ENCODE data around the gene TIGD3. TPM values are rescaled to one million over a fixed set of nuclear protein-coding genes. Genes with fewer than 3 reads are reported as not detected.

The TIGD3 gene
- total and polyA plus RNA-seq, 9 of the 15 experiments (the other 6 are each of a cell fraction or from before 2014, with no cell fraction given): 0.06 to 1.3 (median 0.56) TPM

GRCh38 chr11:65315866-65316226 is 38.7 kb upstream of the TIGD3 start:
- peak overlapping the region; percentile 84 for H3K4me2 ChIP-seq (ENCODE audit: insufficient read depth, low read length)
- FAIRE-seq: no peak
- CTCF ChIA-PET (ENCODE audit: low intra/inter-chr PET ratio): interaction anchor here (0.6 to 3.6 kb wide), 5 partner anchors 14 to 206 kb away, joined by 3 to 91 read pairs (median 6); no protein-coding TSS in a partner anchor
- intact Hi-C loops (cut with micrococcal nuclease): loop anchor here (1.0 to 10.0 kb wide), 5 partner anchors 15 to 201 kb away; partner anchors contain the start of genes TM7SF2 and ZNHIT2
- BruUV-seq (replicated peaks): no TSS peak
- H3K27me3 ChIP-seq (ENCODE audit: control insufficient read depth in 2 of 2, insufficient read depth in 2 of 2, low read length in 2 of 2): no peaks in the 10 kb centered on the region
- H3K4me3 ChIP-seq: peak overlapping the region; percentile 77
- no peak overlapping the region for H3K27ac ChIP-seq (ENCODE audit: extremely low read depth, low read depth, low read length)
- peaks cover 16 to 45% of the 10 kb centered on the region in 2 experiments; a peak in 4 of 5 replicates for H3K4me1 ChIP-seq (replicated peaks in 1 of 2; ENCODE audit: control insufficient read depth in 2 of 2, insufficient read depth in 2 of 2, low read length in 2 of 2)
- POLR2A ChIA-PET: interaction anchor here (0.9 to 3.2 kb wide), 14 partner anchors 11 to 203 kb away, joined by 3 to 21 read pairs (median 4); partner anchors contain the start of genes DPF2, MALAT1, NEAT1 and POLA2
- no peak for DNase-seq (ENCODE audit: extremely low read depth in 1 of 4, low spot score in 3 of 4)
- H3K9me3 ChIP-seq (replicated peaks; ENCODE audit: control insufficient read depth, insufficient read depth, low read depth, low read length): no peaks in the 10 kb centered on the region
- in situ Hi-C loops (cut with MboI): no loop called here
- 6% methylated on average over 8 of the region's 8 CpGs for WGBS (ENCODE audit: insufficient coverage, low coverage, missing lambda C conversion rate)
- H2AFZ ChIP-seq (ENCODE audit: low read depth, low read length): peak overlapping the region; percentile 81; the same call in 1 of the 2 replicates
- H3K9me1 ChIP-seq (ENCODE audit: control insufficient read depth, insufficient read depth, low read length): no peaks in the 10 kb centered on the region
- peak overlapping the region; percentile 61 to 91 for H3K9ac ChIP-seq (ENCODE audit: insufficient read depth in 1 of 2, low read depth in 2 of 2, low read length in 2 of 2)
- ATAC-seq: no peak
- peaks cover 20% of the 10 kb centered on the region; the same call in 2 of the 3 replicates for H3K79me2 ChIP-seq (ENCODE audit: control insufficient read depth, insufficient read depth, low read length)
- no peaks in the 10 kb centered on the region for H4K20me1 ChIP-seq (replicated peaks; ENCODE audit: control insufficient read depth, insufficient read depth, low read length)
- H3K36me3 ChIP-seq (ENCODE audit: control insufficient read depth, insufficient read depth, low read length): peaks cover 5% of the 10 kb centered on the region; the same call in 1 of the 3 replicates
- TF ChIP-seq SMAD2 (IDR thresholded peaks at IDR 0.05; ENCODE audit: low read depth, low read length): no peak
- 0 out of 2 replicates have a peak, but pooled peaks have one; percentile 12 for TF ChIP-seq HDAC2 (IDR thresholded peaks at IDR 0.05)
- no peak for TF ChIP-seq JUNB (CRISPR knock-in tag; conservative IDR thresholded peaks at IDR 0.05)
- TF ChIP-seq, protein P1, sequence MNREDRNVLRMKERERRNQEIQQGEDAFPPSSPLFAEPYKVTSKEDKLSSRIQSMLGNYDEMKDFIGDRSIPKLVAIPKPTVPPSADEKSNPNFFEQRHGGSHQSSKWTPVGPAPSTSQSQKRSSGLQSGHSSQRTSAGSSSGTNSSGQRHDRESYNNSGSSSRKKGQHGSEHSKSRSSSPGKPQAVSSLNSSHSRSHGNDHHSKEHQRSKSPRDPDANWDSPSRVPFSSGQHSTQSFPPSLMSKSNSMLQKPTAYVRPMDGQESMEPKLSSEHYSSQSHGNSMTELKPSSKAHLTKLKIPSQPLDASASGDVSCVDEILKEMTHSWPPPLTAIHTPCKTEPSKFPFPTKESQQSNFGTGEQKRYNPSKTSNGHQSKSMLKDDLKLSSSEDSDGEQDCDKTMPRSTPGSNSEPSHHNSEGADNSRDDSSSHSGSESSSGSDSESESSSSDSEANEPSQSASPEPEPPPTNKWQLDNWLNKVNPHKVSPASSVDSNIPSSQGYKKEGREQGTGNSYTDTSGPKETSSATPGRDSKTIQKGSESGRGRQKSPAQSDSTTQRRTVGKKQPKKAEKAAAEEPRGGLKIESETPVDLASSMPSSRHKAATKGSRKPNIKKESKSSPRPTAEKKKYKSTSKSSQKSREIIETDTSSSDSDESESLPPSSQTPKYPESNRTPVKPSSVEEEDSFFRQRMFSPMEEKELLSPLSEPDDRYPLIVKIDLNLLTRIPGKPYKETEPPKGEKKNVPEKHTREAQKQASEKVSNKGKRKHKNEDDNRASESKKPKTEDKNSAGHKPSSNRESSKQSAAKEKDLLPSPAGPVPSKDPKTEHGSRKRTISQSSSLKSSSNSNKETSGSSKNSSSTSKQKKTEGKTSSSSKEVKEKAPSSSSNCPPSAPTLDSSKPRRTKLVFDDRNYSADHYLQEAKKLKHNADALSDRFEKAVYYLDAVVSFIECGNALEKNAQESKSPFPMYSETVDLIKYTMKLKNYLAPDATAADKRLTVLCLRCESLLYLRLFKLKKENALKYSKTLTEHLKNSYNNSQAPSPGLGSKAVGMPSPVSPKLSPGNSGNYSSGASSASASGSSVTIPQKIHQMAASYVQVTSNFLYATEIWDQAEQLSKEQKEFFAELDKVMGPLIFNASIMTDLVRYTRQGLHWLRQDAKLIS (CRISPR knock-in tag; IDR thresholded peaks at IDR 0.05): no peak; the same call in 1 of the 2 replicates
- TF ChIP-seq TBP (optimal IDR thresholded peaks at IDR 0.05; ENCODE audit: low read depth, low read length): no peak
- no peak for TF ChIP-seq POLR2AphosphoS2 (IDR thresholded peaks at IDR 0.05; ENCODE audit: low read length)
- TF ChIP-seq ZKSCAN8 (CRISPR knock-in tag; IDR thresholded peaks at IDR 0.05): no peak
- no peak for TF ChIP-seq PHB (CRISPR knock-in tag; IDR thresholded peaks at IDR 0.05)
- TF ChIP-seq ZFX (CRISPR knock-in tag; IDR thresholded peaks at IDR 0.05): no peak
- TF ChIP-seq GATAD2A (IDR thresholded peaks at IDR 0.05): no peak
- TF ChIP-seq ZNF324 (CRISPR knock-in tag; IDR thresholded peaks at IDR 0.05): no peak
- TF ChIP-seq ZNF717 (CRISPR knock-in tag; IDR thresholded peaks at IDR 0.05): no peak
- 0 out of 2 replicates have a peak, but pooled peaks have one; percentile 4 for TF ChIP-seq XRCC5 (IDR thresholded peaks at IDR 0.05; ENCODE audit: low read depth, low read length)
- TF ChIP-seq KAT7 (CRISPR knock-in tag; IDR thresholded peaks at IDR 0.05; ENCODE audit: borderline replicate concordance): 0 out of 2 replicates have a peak, but pooled peaks have one; percentile 48
- TF ChIP-seq, protein P2, sequence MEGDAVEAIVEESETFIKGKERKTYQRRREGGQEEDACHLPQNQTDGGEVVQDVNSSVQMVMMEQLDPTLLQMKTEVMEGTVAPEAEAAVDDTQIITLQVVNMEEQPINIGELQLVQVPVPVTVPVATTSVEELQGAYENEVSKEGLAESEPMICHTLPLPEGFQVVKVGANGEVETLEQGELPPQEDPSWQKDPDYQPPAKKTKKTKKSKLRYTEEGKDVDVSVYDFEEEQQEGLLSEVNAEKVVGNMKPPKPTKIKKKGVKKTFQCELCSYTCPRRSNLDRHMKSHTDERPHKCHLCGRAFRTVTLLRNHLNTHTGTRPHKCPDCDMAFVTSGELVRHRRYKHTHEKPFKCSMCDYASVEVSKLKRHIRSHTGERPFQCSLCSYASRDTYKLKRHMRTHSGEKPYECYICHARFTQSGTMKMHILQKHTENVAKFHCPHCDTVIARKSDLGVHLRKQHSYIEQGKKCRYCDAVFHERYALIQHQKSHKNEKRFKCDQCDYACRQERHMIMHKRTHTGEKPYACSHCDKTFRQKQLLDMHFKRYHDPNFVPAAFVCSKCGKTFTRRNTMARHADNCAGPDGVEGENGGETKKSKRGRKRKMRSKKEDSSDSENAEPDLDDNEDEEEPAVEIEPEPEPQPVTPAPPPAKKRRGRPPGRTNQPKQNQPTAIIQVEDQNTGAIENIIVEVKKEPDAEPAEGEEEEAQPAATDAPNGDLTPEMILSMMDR (IDR thresholded peaks at IDR 0.05 in 2 of 3, conservative IDR thresholded peaks at IDR 0.05 in 1 of 3; ENCODE audit: insufficient read depth in 2 of 3, low read depth in 1 of 3, low read length in 3 of 3): peak in 1 of 3 experiments; percentile 39; a peak in 1 of 6 replicates
- no peak for TF ChIP-seq CBFA2T3 (IDR thresholded peaks at IDR 0.05)
- TF ChIP-seq BRCA1 (IDR thresholded peaks at IDR 0.05): no peak
- no peak for TF ChIP-seq BRCA1 (CRISPR knock-in tag; IDR thresholded peaks at IDR 0.05)
- TF ChIP-seq ZZZ3 (IDR thresholded peaks at IDR 0.05): no peak
- no peak for TF ChIP-seq RBM22 (IDR thresholded peaks at IDR 0.05; ENCODE audit: low read depth, low read length, poor library complexity, severe bottlenecking)
